Ishikawa (cell line): ENCODE results near the gene IL3RA.

Experiments
- CEBPB ChIP-seq: IDR thresholded peaks from 2 replicates; pipeline ENCODE4 v1.6.1; 2012
- CREB1 ChIP-seq: IDR thresholded peaks from 2 replicates; pipeline ENCODE4 v1.6.1; 2012; ENCODE audit warnings: low read depth
- EGR1 ChIP-seq: IDR thresholded peaks from 2 replicates; pipeline ENCODE4 v1.6.1; 2012
- EP300 ChIP-seq: IDR thresholded peaks from 2 replicates; pipeline ENCODE4 v1.6.1; 2012; ENCODE audit warnings: borderline replicate concordance
- FOXM1 ChIP-seq: IDR thresholded peaks from 2 replicates; pipeline ENCODE4 v1.6.1; 2012; ENCODE audit warnings: low read depth, borderline replicate concordance
- NFIC ChIP-seq: IDR thresholded peaks from 2 replicates; pipeline ENCODE4 v1.6.1; 2012
- RAD21 ChIP-seq: IDR thresholded peaks from 2 replicates; pipeline ENCODE4 v1.6.1; 2012; ENCODE audit warnings: low read depth
- TAF1 ChIP-seq: IDR thresholded peaks from 2 replicates; pipeline ENCODE4 v1.6.1; 2012; ENCODE audit warnings: low read depth, mild to moderate bottlenecking
- TCF12 ChIP-seq: IDR thresholded peaks from 2 replicates; pipeline ENCODE4 v1.6.1; 2012; ENCODE audit warnings: low read depth
- TEAD4 ChIP-seq: IDR thresholded peaks from 2 replicates; pipeline ENCODE4 v1.6.1; 2012
- YY1 ChIP-seq: IDR thresholded peaks from 2 replicates; pipeline ENCODE4 v1.6.1; 2012; ENCODE audit warnings: low read depth
- ZBTB7A ChIP-seq: IDR thresholded peaks from 2 replicates; pipeline ENCODE4 v1.6.1; 2012; ENCODE audit warnings: low read depth
- TF ChIP-seq, protein P1 (sequence below): IDR thresholded peaks from 2 replicates; pipeline ENCODE4 v1.6.1; 2012
- TF ChIP-seq, protein P2 (sequence below): IDR thresholded peaks from 2 replicates; pipeline ENCODE4 v1.6.1; 2012; ENCODE audit warnings: low read depth, mild to moderate bottlenecking
- TF ChIP-seq, protein P3 (sequence below): IDR thresholded peaks from 2 replicates; pipeline ENCODE4 v1.6.1; 2012

IL3RA gene

GRCh38 chrX:1351981-1352714 is 15.6 kb downstream of the IL3RA start:
- TF ChIP-seq, protein P1, sequence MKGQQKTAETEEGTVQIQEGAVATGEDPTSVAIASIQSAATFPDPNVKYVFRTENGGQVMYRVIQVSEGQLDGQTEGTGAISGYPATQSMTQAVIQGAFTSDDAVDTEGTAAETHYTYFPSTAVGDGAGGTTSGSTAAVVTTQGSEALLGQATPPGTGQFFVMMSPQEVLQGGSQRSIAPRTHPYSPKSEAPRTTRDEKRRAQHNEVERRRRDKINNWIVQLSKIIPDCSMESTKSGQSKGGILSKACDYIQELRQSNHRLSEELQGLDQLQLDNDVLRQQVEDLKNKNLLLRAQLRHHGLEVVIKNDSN: no peak
- TF ChIP-seq, protein P2, sequence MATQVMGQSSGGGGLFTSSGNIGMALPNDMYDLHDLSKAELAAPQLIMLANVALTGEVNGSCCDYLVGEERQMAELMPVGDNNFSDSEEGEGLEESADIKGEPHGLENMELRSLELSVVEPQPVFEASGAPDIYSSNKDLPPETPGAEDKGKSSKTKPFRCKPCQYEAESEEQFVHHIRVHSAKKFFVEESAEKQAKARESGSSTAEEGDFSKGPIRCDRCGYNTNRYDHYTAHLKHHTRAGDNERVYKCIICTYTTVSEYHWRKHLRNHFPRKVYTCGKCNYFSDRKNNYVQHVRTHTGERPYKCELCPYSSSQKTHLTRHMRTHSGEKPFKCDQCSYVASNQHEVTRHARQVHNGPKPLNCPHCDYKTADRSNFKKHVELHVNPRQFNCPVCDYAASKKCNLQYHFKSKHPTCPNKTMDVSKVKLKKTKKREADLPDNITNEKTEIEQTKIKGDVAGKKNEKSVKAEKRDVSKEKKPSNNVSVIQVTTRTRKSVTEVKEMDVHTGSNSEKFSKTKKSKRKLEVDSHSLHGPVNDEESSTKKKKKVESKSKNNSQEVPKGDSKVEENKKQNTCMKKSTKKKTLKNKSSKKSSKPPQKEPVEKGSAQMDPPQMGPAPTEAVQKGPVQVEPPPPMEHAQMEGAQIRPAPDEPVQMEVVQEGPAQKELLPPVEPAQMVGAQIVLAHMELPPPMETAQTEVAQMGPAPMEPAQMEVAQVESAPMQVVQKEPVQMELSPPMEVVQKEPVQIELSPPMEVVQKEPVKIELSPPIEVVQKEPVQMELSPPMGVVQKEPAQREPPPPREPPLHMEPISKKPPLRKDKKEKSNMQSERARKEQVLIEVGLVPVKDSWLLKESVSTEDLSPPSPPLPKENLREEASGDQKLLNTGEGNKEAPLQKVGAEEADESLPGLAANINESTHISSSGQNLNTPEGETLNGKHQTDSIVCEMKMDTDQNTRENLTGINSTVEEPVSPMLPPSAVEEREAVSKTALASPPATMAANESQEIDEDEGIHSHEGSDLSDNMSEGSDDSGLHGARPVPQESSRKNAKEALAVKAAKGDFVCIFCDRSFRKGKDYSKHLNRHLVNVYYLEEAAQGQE: no peak

DNA sequence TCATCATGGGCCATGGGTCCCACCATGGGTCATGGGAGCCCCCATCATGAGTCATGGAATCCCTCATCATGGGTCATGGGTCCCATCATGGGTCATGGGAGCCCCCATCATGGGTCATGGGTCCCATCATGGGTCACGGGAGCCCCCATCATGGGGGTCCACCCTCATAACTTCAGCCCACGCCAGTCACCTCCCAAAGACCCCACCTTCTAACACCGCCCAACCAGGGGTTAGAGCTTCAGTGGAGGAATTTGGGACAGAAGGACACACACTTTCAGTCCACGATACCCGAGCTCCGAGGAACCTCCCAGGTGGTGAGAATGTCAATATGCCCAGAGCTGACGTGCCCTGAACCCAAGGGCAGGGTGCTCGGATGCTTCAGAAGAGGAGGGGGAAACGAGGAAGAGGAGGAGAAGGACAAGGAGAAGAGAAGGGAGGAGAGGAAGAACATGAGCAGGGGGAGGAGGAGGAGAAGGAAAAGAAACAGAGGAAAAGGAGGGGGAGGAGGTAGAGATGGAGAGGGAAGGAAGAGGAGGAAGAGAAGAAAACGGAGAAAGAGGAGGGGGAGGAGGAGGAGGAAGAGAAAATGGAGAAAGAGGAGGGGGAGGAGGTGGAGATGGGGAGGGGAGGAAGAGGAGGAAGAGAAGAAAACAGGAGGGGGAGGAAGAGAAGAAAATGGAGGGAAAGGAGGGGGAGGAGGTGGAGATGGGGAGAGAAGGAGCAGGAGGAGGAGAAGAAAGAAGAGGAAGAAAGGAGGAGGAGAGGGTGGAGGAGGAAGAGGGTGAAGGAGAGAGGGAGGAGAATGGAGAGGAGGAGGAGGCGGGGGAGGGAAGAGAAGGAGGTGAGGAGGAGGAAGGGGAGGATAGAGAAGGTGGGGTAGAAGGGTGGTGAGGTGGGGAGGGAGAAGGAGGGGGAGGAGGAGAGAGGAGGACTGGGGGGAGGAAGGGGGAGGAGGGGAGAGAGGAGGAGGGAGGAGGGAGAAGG is 17.7 kb downstream of the IL3RA start:
- TF ChIP-seq FOXM1 (no peak), EGR1 (no peak), CREB1 (no peak), ZBTB7A (no peak), TCF12 (no peak), NFIC (no peak), EP300 (no peak), RAD21 (no peak), TEAD4 (no peak), CEBPB (no peak), TAF1 (no peak), YY1 (no peak)
- TF ChIP-seq, protein P1: no peak
- TF ChIP-seq, protein P3, sequence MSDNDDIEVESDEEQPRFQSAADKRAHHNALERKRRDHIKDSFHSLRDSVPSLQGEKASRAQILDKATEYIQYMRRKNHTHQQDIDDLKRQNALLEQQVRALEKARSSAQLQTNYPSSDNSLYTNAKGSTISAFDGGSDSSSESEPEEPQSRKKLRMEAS: no peak
- TF ChIP-seq, protein P2: no peak

DNA sequence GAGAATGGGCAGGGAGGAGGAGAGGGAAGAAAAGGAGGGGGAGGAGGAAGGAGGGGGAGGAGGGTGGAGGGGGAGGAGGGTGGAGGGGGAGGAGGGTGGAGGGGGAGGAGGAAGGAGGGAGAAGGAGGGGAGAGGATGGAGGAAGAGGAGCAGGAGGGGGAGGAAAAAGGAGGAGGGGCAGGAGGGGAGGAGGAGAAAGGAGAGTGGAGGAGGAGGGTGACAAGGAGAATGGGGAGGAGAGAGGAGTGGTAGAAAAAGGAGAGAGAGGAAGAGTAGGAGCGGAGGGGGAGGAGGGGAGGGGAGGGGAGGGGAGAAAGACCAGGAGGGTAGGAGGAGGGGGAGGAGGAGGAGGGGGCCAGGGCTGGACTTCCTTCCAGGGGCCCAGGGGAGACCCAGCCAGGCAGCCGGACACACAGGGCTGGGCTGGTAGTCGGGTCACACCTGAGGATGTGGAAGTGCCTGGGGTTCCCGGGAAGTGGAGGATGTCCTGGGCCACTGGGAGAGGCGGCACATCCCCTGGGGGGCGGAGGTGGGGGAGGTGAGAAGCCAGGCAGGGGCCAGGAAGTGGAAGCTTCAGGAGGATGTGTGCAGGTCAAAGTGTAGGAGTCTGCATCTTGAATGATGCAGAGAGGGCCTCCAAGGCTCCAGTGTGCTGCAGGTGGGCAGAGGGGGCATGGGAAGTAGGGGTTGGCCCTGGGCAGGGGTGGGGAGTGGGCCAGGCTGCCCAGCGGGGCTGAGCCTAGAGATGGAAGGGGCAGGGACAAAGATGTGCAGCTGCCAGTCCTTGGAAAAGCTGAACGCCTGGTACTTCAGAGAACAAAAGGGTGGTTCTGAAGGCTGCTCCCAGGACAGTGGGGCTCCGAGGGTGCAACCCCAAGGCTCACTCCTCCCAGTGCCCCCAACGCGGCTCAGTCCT is 18.8 kb downstream of the IL3RA start:
- TF ChIP-seq CEBPB: no peak
- TF ChIP-seq, protein P1: no peak
- TF ChIP-seq TEAD4: no peak
- no peak for TF ChIP-seq EP300
- TF ChIP-seq YY1: no peak
- no peak for TF ChIP-seq RAD21
- TF ChIP-seq EGR1: no peak
- no peak for TF ChIP-seq FOXM1
- TF ChIP-seq, protein P3: no peak
- no peak for TF ChIP-seq ZBTB7A
- no peak for TF ChIP-seq NFIC
- no peak for TF ChIP-seq TCF12
- no peak for TF ChIP-seq TAF1
- TF ChIP-seq, protein P2: no peak
- TF ChIP-seq CREB1: no peak
